PC-3 (cell line): ENCODE measurements around the gene LGALSL. TPM values are rescaled to one million over a fixed set of nuclear protein-coding genes. Genes with fewer than 3 reads are reported as not detected.

Experiments used
- ATAC-seq: fragments of 200-7000 bp; cut with Tn5 transposase; 2 replicates; pipeline ENCODE4 v1.9.1; 2020; ENCODE audit warnings: mild to moderate bottlenecking, moderate library complexity
- BruUV-seq: library from RNA; stranded (reverse); fragments of 400-500 nt; replicated peaks from 2 replicates; lab custom pipeline; 2021; lab: Mats Ljungman, UMichigan
- CTCF ChIA-PET: fragments of 300-600 bp; sonication (Branson Sonifier 250); formaldehyde crosslinking; loops from one replicate; lab custom pipeline; 2022; ENCODE audit warnings: antibody characterized with exemption; lab: Charles Lee
- POLR2A ChIA-PET: fragments of 300-600 bp; sonication (Branson Sonifier 250); formaldehyde crosslinking; loops from one replicate; lab custom pipeline; 2022; ENCODE audit warnings: antibody characterized with exemption; ENCODE audit not compliant: unreplicated experiment; lab: Charles Lee
- DNase-seq: peaks from one replicate; pipeline ENCODE4 v3.0.0-alpha.2; 2015
- H2AFZ ChIP-seq: fragments of 300-600 bp; sonication (generic); 2 replicates; pipeline ENCODE4 v1.6.0; 2016; ENCODE audit warnings: antibody characterized with exemption, low read length
- H3F3A ChIP-seq: fragments of 300-600 bp; sonication (generic); one replicate; pipeline ENCODE4 v1.6.0; 2017; ENCODE audit warnings: antibody characterized with exemption, low read length, control low read depth, mild to moderate bottlenecking; ENCODE audit not compliant: unreplicated experiment
- H3K27ac ChIP-seq: fragments of 300-600 bp; sonication (generic); 2 replicates; pipeline ENCODE4 v1.5.1; 2016; ENCODE audit warnings: mild to moderate bottlenecking, low read length
- H3K27me3 ChIP-seq: fragments of 300-600 bp; sonication (generic); 2 replicates; pipeline ENCODE4 v1.6.1; 2016; ENCODE audit warnings: low read length, mixed read lengths
- H3K36me3 ChIP-seq: fragments of 300-600 bp; sonication (generic); 2 replicates; pipeline ENCODE4 v1.6.1; 2016; ENCODE audit warnings: low read depth, mixed run types, low read length, mixed read lengths
- H3K4me1 ChIP-seq: fragments of 300-600 bp; sonication (generic); 2 replicates; pipeline ENCODE4 v1.5.1; 2016; ENCODE audit warnings: low read length; ENCODE audit not compliant: insufficient read depth
- H3K4me2 ChIP-seq: fragments of 300-600 bp; sonication (generic); 2 replicates; pipeline ENCODE4 v1.6.0; 2016; ENCODE audit warnings: low read length
- H3K4me3 ChIP-seq: fragments of 300-600 bp; sonication (generic); 2 replicates; pipeline ENCODE4 v1.5.1; 2016; ENCODE audit warnings: mild to moderate bottlenecking, low read length, mixed read lengths
- H3K79me2 ChIP-seq: fragments of 300-600 bp; sonication (generic); 2 replicates; pipeline ENCODE4 v1.6.1; 2017; ENCODE audit warnings: low read length, mixed read lengths
- H3K9ac ChIP-seq: fragments of 300-600 bp; sonication (generic); 2 replicates; pipeline ENCODE4 v1.6.0; 2016; ENCODE audit warnings: mild to moderate bottlenecking, low read length
- H3K9me2 ChIP-seq: fragments of 300-600 bp; sonication (generic); replicated peaks from 2 replicates; pipeline ENCODE4 v1.6.1; 2016; ENCODE audit warnings: mixed run types, low read length, mixed read lengths
- H3K9me3 ChIP-seq: fragments of 300-600 bp; sonication (generic); 2 replicates; pipeline ENCODE4 v1.6.1; 2016; ENCODE audit warnings: low read length, mixed read lengths
- H4K20me1 ChIP-seq: fragments of 300-600 bp; sonication (generic); 2 replicates; pipeline ENCODE4 v1.6.1; 2016; ENCODE audit warnings: low read length, mixed read lengths
- CTCF ChIP-seq: fragments of 300-600 bp; sonication (generic); conservative IDR thresholded peaks from 2 replicates; pipeline ENCODE4 v1.5.1; 2017; ENCODE audit warnings: antibody characterized with exemption, low read depth, mild to moderate bottlenecking, low read length
- EZH2 ChIP-seq: fragments of 300-600 bp; sonication (generic); IDR thresholded peaks from one replicate; pipeline ENCODE4 v1.6.1; 2017; ENCODE audit warnings: antibody characterized with exemption, mild to moderate bottlenecking, low read length; ENCODE audit not compliant: unreplicated experiment
- EZH2phosphoT487 ChIP-seq: fragments of 300-600 bp; sonication (generic); IDR thresholded peaks from 2 replicates; pipeline ENCODE4 v1.6.1; 2018; ENCODE audit warnings: mild to moderate bottlenecking, antibody characterized with exemption, low read length, borderline replicate concordance
- intact Hi-C: fragments of 100-400 bp; cut with micrococcal nuclease; formaldehyde crosslinking; loops from 2 replicates; pipeline ENCODE4 v1.9.0; 2023
- total RNA-seq: library from RNA; depleted of rRNA; stranded (reverse); fragments of >200 nt; gene quantifications from 2 replicates; pipeline ENCODE4 v1.2.3, GENCODE V29; 2014

LGALSL gene
- total RNA-seq, 1 experiment from 2014 or later = 16.0 TPM

GRCh38 chr2:64488050-64488974, 34.4 kb downstream of the LGALSL start:
- H2AFZ ChIP-seq = peak overlapping the region; percentile 60
- DNase-seq = peak; percentile 83
- H3K9me2 ChIP-seq = no peaks in the 10 kb centered on the region
- ChIA-PET CTCF (interaction anchor here (0.6 to 1.6 kb wide), 4 partner anchors 35 to 160 kb away, joined by 3 to 18 read pairs (median 10); no protein-coding TSS in a partner anchor), POLR2A (interaction anchor here (0.5 to 0.7 kb wide), 3 partner anchors 73 to 897 kb away, joined by 3 to 6 read pairs (median 6); no protein-coding TSS in a partner anchor)
- H3K36me3 ChIP-seq = no peaks in the 10 kb centered on the region
- H3K4me2 ChIP-seq = peak overlapping the region; percentile 37
- no peaks in the 10 kb centered on the region for H3F3A ChIP-seq
- no peaks in the 10 kb centered on the region for H3K27me3 ChIP-seq
- ATAC-seq = peak; percentile 64
- no peaks in the 10 kb centered on the region for H3K9me3 ChIP-seq
- no peak overlapping the region for H3K27ac ChIP-seq
- BruUV-seq = no TSS peak
- no peak for TF ChIP-seq EZH2phosphoT487
- TF ChIP-seq CTCF = peak; percentile 73
- no peak for TF ChIP-seq EZH2
- H4K20me1 ChIP-seq = no peaks in the 10 kb centered on the region
- H3K4me3 ChIP-seq = no peak overlapping the region
- intact Hi-C loops = loop anchor here (1.0 to 5.0 kb wide), 2 partner anchors 157 to 441 kb away; no protein-coding TSS in a partner anchor
- H3K4me1 ChIP-seq = peaks cover 10% of the 10 kb centered on the region; the same call in 1 of the 2 replicates
- H3K9ac ChIP-seq = no peak overlapping the region
- H3K79me2 ChIP-seq = no peaks in the 10 kb centered on the region

- no peaks in the 10 kb centered on the region for H3K36me3 ChIP-seq
- H3K9me2 ChIP-seq = no peaks in the 10 kb centered on the region
- H3K4me3 ChIP-seq = no peak overlapping the region
- H3K79me2 ChIP-seq = no peaks in the 10 kb centered on the region
- ChIA-PET POLR2A (no interaction called here), CTCF (no interaction called here)
- intact Hi-C loops = loop anchor here (5.0 kb wide), 1 partner anchor 442 kb away; no protein-coding TSS in a partner anchor
- H3K9me3 ChIP-seq = no peaks in the 10 kb centered on the region
- H3K4me2 ChIP-seq = no peak overlapping the region
- DNase-seq = no peak
- no peaks in the 10 kb centered on the region for H4K20me1 ChIP-seq
- H3F3A ChIP-seq = no peaks in the 10 kb centered on the region
- H3K9ac ChIP-seq = no peak overlapping the region
- no peaks in the 10 kb centered on the region for H3K27me3 ChIP-seq
- H2AFZ ChIP-seq = no peak overlapping the region
- no peak for TF ChIP-seq EZH2phosphoT487
- no peak for TF ChIP-seq EZH2
- no peak for TF ChIP-seq CTCF
- H3K27ac ChIP-seq = no peak overlapping the region
- ATAC-seq = no peak
- H3K4me1 ChIP-seq = peaks cover 7% of the 10 kb centered on the region; the same call in 1 of the 2 replicates
- BruUV-seq = no TSS peak
Observed at GRCh38 chr2:64489081-64489751, 35.3 kb downstream of the LGALSL start.
